Activated T-cell treated with anti-CD3 and anti-CD28 coated beads, Interleukin-2, amount 50 U/mL, for 4 hours (primary cell): ENCODE results near the gene DMD. TPM values are rescaled to one million over a fixed set of nuclear protein-coding genes. Genes with fewer than 3 reads are reported as not detected.

Experiments used
- ATAC-seq, 2 donors: fragments of 200-7000 bp; cut with Tn5 transposase; one replicate each; pipeline ENCODE4 v1.10.0; 2021
- DNase-seq: peaks from one replicate; pipeline ENCODE4 v3.0.0-alpha.2; 2020
- H3K27me3 Mint-ChIP-seq: one replicate; pipeline ENCODE4 v1.8.0; 2021; ENCODE audit warnings: low read depth, mixed read lengths
- H3K36me3 Mint-ChIP-seq: one replicate; pipeline ENCODE4 v1.8.0; 2022; ENCODE audit warnings: mixed read lengths; ENCODE audit not compliant: insufficient read depth
- H3K4me1 Mint-ChIP-seq: one replicate; pipeline ENCODE4 v1.8.0; 2021; ENCODE audit warnings: low read depth, mixed read lengths
- H3K4me3 Mint-ChIP-seq: one replicate; pipeline ENCODE4 v1.8.0; 2021; ENCODE audit warnings: mild to moderate bottlenecking, moderate library complexity, mixed read lengths
- H3K9me3 Mint-ChIP-seq: one replicate; pipeline ENCODE4 v1.8.0; 2021; ENCODE audit warnings: mixed read lengths
- total RNA-seq, 3 donors: library from RNA; stranded (reverse); gene quantifications; one replicate each; pipeline ENCODE4 v1.2.1, GENCODE V29; 2021

The DMD gene
- total RNA-seq, 3 donors from 2014 or later = 0.29 to 1.4 (median 0.40) TPM

DNA sequence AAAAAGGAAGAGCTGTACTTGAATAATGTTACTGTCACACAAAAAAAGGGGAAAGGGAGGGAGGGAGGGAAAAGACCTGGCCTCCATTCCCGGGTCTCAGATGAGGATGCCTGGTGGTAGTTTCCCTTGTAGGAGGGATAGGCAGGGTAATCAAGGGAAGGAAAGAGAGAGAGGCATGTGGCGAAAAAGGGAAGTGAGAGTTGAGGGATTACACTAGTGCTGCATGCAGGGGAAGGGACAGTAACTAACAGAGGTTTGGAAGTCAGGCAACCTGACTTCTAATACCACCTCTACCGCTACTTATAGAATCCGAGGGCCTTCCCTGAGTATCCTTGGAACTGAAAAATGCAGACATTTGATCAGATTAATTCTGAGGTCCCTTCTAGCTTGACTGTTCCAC is 1317.8 kb downstream of the DMD start:
- ATAC-seq (no peak), DNase-seq (no peak)
- no peaks in the 10 kb centered on the region for H3K4me1 Mint-ChIP-seq
- no peaks in the 10 kb centered on the region for H3K27me3 Mint-ChIP-seq
- H3K36me3 Mint-ChIP-seq = no peaks in the 10 kb centered on the region
- H3K9me3 Mint-ChIP-seq = no peaks in the 10 kb centered on the region
- no peak overlapping the region for H3K4me3 Mint-ChIP-seq

DNA sequence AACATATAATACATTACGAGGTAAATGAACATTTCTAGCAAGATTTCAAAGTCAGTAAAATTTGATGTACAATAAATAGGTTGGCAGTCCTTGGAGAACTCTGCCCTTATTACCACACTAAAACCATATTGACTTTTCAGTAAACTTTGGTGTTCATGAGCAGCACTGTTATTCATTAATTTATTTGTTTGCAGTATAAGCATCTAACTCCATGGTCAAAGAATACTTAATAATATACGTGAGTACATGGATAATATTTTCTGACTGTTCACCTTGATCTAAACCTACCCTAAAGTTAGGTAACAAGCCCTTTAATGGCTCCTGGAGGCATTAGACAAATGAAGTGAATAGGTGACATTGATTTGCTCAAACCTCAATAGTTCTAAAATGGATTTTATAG is 1322.3 kb downstream of the DMD start:
- ATAC-seq (no peak), DNase-seq (no peak)
- H3K9me3 Mint-ChIP-seq = no peaks in the 10 kb centered on the region
- H3K36me3 Mint-ChIP-seq = no peaks in the 10 kb centered on the region
- no peaks in the 10 kb centered on the region for H3K27me3 Mint-ChIP-seq
- H3K4me1 Mint-ChIP-seq = no peaks in the 10 kb centered on the region
- H3K4me3 Mint-ChIP-seq = no peak overlapping the region

DNA sequence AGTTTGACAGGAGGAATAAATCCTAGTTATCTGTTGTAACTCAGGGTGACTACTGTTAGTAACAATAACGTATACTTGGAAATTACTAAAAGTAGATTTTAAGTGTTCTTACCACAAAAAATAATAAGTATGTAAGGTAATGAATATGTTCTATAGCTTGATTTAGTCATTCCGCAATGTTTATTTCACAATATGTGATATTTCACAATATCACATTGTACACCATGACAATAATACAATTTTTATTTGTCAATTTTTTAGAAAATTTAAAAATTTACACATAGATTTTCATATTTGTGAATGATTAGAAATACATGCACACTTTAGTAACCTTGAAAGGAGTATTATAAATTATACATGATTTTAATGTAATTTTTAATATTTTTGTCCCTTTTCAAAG is 1326.8 kb downstream of the DMD start:
- Mint-ChIP-seq H3K4me3 (no peak overlapping the region), H3K36me3 (no peaks in the 10 kb centered on the region), H3K27me3 (no peaks in the 10 kb centered on the region), H3K9me3 (no peaks in the 10 kb centered on the region), H3K4me1 (no peaks in the 10 kb centered on the region)
- no peak for ATAC-seq
- DNase-seq = no peak

DNA sequence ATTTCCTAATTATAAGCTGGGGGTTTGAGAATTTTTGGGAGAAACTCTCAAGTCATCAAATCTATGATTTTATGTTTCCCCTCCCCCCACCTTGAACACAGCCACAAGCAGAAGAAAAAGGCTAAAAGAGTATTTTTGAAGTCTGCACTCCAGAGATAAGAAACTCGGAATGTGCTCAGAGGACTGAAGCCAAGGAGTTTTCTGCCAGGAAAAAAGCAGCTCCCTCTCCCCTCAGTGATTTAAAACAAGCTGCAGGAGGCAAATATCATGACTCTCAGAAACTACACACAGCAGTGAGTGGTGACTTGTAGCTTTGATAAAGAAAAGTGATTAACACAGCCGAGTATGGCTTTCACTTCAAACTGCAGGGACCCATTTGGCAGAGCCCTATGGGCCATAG is 1339.3 kb downstream of the DMD start:
- Mint-ChIP-seq H3K27me3 (no peaks in the 10 kb centered on the region), H3K36me3 (no peaks in the 10 kb centered on the region), H3K4me3 (no peak overlapping the region), H3K4me1 (no peaks in the 10 kb centered on the region), H3K9me3 (no peaks in the 10 kb centered on the region)
- no peak for DNase-seq
- no peak for ATAC-seq

DNA sequence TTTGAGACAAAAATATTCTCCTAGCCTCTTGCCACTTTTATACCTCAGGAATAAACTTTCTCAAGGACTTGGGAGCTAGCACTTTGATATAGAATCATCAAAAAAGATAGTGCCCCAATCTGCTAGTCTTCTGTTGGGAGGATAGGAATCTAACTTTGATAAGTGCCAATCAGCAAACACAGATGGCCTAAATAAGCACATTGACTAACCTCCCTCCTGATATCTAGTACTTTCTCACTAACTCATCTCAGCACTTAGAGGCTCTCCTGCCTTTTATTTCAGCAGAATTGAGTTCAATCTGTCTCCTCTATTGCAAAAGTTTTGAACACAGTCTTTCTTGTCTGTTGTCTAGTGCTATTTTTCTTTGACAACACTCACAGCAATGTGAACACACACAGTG is 1341.1 kb downstream of the DMD start:
- H3K9me3 Mint-ChIP-seq = peaks cover 3% of the 10 kb centered on the region
- no peaks in the 10 kb centered on the region for H3K36me3 Mint-ChIP-seq
- H3K4me3 Mint-ChIP-seq = no peak overlapping the region
- H3K27me3 Mint-ChIP-seq = no peaks in the 10 kb centered on the region
- H3K4me1 Mint-ChIP-seq = no peaks in the 10 kb centered on the region
- no peak for DNase-seq
- ATAC-seq = no peak

DNA sequence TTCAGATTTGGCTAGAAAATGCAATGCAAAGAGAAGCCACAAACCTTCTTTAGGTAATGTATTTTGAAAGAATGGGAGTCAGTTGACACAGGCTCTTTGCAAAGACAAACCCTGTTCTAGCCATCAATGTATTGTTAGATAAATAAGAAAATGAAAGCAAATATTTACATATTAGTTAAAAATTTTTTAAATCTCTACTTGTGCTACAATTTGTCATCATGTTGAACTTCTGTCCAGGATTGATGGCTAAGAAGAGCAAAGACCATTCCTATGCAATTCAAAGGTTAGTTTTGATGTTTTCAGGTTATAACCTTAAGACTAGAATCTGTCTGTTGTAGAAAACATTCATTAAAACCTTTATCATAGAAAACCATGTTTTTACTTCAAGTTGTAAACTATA is 1350.7 kb downstream of the DMD start:
- no peaks in the 10 kb centered on the region for H3K36me3 Mint-ChIP-seq
- no peaks in the 10 kb centered on the region for H3K4me1 Mint-ChIP-seq
- H3K9me3 Mint-ChIP-seq = no peaks in the 10 kb centered on the region

DNA sequence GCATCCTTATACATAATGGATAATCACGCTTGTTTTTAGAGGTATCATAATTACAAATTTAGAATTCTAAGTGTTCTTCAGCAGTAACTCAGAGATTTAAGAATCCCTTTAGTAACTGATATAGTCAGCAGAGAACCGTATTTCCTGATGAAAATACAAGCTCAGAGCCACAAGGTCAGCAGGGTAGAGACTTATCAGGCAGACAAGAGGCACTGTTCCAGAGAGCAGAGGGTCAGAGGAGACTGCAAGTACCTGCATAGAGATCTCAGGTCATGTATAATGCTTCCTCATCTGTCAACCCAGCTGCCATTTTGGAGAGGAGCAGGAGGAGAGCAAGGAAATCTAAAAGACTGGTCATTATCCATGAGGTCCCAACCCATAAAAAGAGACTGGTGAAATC is 1352.4 kb downstream of the DMD start:
- ATAC-seq = no peak
- no peak overlapping the region for H3K4me3 Mint-ChIP-seq

More for the DNA sequence above, 1350.7 kb downstream of the DMD start:
- ATAC-seq = no peak
- H3K4me3 Mint-ChIP-seq = no peak overlapping the region
- H3K27me3 Mint-ChIP-seq = no peaks in the 10 kb centered on the region
- no peak for DNase-seq

DNA sequence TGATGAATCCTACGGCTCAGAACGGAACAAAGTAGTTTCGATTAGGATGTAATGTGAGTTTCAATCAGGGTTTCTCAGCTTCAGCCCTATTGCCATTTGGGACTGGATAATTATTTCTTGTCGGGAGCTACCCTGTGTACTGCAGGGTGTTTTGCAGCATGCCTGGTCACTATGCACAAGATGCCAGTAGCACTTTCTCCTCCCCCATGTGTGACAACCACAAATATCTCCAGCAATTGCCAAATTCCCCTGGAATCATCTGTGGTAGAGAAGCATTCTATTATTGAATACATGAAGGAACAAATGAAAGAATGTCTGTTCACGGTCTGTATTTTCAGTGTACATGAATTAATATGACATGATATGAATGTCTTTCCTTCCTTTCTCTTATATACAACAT is 1356.6 kb downstream of the DMD start:
- H3K9me3 Mint-ChIP-seq = no peaks in the 10 kb centered on the region
- DNase-seq = no peak
- no peak for ATAC-seq
- H3K27me3 Mint-ChIP-seq = no peaks in the 10 kb centered on the region
- H3K4me1 Mint-ChIP-seq = no peaks in the 10 kb centered on the region
- H3K4me3 Mint-ChIP-seq = no peak overlapping the region
- no peaks in the 10 kb centered on the region for H3K36me3 Mint-ChIP-seq

More for the DNA sequence above, 1352.4 kb downstream of the DMD start:
- no peak for DNase-seq
- no peaks in the 10 kb centered on the region for H3K27me3 Mint-ChIP-seq
- no peaks in the 10 kb centered on the region for H3K4me1 Mint-ChIP-seq
- no peaks in the 10 kb centered on the region for H3K36me3 Mint-ChIP-seq
- no peaks in the 10 kb centered on the region for H3K9me3 Mint-ChIP-seq

DNA sequence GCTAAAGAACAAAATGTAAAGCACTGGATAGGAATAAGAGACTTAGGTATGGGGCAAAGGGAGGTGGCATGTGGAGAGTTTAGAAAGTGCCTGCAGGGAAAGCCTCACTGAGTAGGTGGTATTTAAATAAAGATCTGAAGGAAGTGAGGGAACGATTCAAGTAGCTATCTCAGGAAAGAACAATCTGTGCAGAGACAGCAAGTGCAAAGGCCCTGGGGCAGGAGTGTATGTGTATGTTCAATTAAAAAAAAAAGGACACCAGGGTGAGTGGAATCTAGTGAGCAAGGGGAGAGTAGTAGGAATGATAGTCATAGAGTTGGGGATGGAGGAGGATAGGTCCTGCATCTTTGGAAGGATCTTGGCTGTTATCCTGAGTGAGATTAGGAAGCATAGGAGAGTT is 1359.6 kb downstream of the DMD start:
- Mint-ChIP-seq H3K4me3 (no peak overlapping the region), H3K36me3 (no peaks in the 10 kb centered on the region), H3K4me1 (no peaks in the 10 kb centered on the region), H3K27me3 (no peaks in the 10 kb centered on the region), H3K9me3 (no peaks in the 10 kb centered on the region)
- DNase-seq = no peak
- no peak for ATAC-seq

DNA sequence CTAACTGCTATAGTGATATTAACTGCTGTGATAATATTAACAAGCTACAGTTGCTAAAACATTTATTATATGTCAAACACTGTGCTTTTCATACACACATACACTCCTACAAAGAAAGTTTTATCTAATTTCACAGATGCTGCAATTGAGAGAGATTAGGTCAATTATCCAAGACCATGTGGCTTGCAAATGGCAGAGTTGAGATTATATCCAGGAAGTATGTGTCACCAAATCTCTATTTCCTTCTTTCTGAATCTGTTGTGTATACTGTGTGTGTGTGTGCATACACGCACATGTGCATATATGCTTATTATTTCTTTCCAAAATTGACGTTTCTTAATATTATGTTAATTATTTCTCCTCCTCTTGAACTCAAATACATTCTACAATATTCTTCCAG is 1363.6 kb downstream of the DMD start:
- Mint-ChIP-seq H3K4me3 (no peak overlapping the region), H3K4me1 (no peaks in the 10 kb centered on the region), H3K27me3 (no peaks in the 10 kb centered on the region), H3K9me3 (no peaks in the 10 kb centered on the region), H3K36me3 (no peaks in the 10 kb centered on the region)
- DNase-seq (no peak), ATAC-seq (no peak)

DNA sequence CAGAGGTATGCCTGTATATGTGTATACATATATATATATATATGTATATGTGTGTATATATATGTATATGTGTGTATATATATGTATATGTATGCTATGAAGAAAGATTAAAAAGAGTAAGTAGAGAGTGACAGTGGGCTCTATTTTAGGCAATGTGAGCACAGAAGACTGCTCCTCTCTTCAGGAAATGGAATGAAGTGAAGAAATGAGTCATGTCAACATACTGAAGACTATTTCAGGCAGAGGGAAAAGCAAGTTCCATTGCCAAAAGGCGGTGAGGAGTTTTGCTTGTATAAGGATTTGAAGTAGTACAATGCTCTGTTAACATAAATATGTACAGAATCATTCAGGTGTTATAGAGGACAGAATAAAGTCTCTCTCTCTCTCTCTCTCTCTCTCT is 1366.3 kb downstream of the DMD start:
- Mint-ChIP-seq H3K36me3 (no peaks in the 10 kb centered on the region), H3K4me3 (no peak overlapping the region), H3K27me3 (no peaks in the 10 kb centered on the region), H3K4me1 (no peaks in the 10 kb centered on the region), H3K9me3 (no peaks in the 10 kb centered on the region)
- DNase-seq (no peak), ATAC-seq (no peak)

DNA sequence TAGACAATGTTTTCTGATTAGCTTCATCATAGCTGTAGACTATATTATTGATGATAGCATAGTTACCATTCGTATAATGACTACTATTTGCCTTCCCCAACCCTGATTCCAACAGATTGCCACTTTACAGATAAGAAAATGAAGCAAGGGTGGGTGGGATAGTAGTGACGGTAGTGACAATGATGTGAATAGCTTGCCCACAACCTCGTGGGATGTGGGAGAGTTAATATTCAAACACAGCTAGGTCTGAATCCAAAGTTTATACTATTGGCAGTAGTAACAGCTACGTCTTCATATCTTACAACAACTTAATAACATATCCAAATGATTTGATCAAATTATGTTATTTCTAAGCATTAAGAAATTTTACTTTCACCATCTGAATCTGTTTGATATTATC is 1372.7 kb downstream of the DMD start:
- Mint-ChIP-seq H3K36me3 (no peaks in the 10 kb centered on the region), H3K4me1 (no peaks in the 10 kb centered on the region), H3K27me3 (no peaks in the 10 kb centered on the region), H3K9me3 (no peaks in the 10 kb centered on the region), H3K4me3 (no peak overlapping the region)
- no peak for DNase-seq
- no peak for ATAC-seq

DNA sequence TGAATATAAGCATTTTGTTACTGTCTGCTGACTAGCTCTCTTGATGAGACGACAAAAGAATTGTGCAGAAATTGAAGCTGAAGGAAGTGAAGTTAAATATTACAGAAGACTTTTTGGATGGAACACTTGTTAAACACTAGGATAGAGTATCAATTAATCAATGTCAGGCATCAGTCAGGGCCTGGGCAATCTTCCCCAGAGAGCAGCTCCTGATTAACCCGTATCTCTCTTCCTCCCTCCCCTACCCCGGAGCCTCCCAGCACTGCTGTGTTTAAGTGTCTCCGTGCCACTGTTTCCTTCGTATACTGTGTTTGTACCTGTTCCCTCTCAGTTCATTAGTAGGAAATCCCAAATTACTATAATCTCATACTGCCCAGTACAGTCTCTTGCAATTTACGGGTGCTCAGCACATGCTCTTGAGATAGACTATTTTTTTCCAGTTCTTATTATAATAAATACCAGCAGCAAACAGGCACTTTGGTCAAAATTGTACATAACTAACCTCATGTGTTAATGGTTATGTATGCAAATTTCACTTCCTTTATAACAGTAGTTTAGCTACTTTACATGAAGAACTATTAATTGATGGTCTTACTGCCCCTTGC is 1373.8 kb downstream of the DMD start:
- Mint-ChIP-seq H3K4me3 (no peak overlapping the region), H3K9me3 (no peaks in the 10 kb centered on the region), H3K36me3 (no peaks in the 10 kb centered on the region), H3K27me3 (no peaks in the 10 kb centered on the region), H3K4me1 (no peaks in the 10 kb centered on the region)
- no peak for ATAC-seq
- DNase-seq = no peak

DNA sequence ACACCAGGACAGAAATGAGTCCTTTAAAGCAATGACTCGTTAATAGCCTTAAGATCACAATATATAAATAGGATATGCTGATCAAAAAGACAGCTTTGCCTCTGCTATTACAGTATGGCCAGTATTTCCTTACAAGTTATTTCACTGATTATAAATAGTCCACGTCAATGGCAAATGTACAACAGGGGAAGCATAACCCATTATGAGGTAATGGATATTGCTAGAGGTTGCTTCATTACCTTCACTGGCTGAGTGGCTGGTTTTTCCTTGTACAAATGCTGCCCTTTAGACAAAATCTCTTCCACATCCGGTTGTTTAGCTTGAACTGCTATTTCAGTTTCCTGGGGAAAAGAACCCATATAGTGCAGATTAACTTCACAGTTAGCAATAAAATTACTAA is 1374.9 kb downstream of the DMD start:
- no peaks in the 10 kb centered on the region for H3K4me1 Mint-ChIP-seq
- H3K4me3 Mint-ChIP-seq = no peak overlapping the region
- no peaks in the 10 kb centered on the region for H3K27me3 Mint-ChIP-seq
- ATAC-seq = no peak
- no peak for DNase-seq
- no peaks in the 10 kb centered on the region for H3K36me3 Mint-ChIP-seq
- H3K9me3 Mint-ChIP-seq = no peaks in the 10 kb centered on the region

DNA sequence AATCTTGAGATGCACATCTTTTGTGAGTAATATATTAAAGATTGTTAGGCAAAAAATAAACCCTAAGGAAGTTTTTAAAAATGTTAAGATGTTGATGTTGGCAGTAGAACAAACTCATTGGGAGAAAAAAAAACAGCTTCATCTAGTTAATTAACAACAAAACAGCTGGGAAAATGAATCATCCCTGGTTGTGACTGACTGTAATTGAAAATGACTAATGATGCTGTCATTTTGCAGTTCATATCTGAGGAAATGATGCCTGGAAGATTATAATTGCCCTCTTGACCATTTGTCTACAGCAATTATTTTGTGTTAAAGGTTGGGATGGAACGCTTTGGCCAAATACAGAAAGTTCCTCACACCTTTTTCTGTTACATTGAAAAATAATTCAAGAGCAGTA is 1379.1 kb downstream of the DMD start:
- H3K4me3 Mint-ChIP-seq = no peak overlapping the region
- ATAC-seq = no peak
- no peak for DNase-seq
- H3K4me1 Mint-ChIP-seq = no peaks in the 10 kb centered on the region
- H3K36me3 Mint-ChIP-seq = no peaks in the 10 kb centered on the region
- no peaks in the 10 kb centered on the region for H3K27me3 Mint-ChIP-seq
- no peaks in the 10 kb centered on the region for H3K9me3 Mint-ChIP-seq
